Right lobe of liver (tissue), 6 donors: ENCODE measurements around the gene PDGFD. TPM values are rescaled to one million over a fixed set of nuclear protein-coding genes. Genes with fewer than 3 reads are reported as not detected.

Source experiments
- ATAC-seq, 4 donors: fragments of 200-7000 bp; cut with Tn5 transposase; one replicate each; pipeline ENCODE4 v1.9.1; 2020; ENCODE audit warnings: mild to moderate bottlenecking in 4 of 4, moderate library complexity in 4 of 4
- DNase-seq, 3 donors: peaks; one replicate each; pipeline ENCODE4 v3.0.0-alpha.2; 2020
- H3K27ac ChIP-seq, 3 donors: fragments of 200-600 bp; one replicate each; pipeline ENCODE4 v1.8.0; 2022
- H3K27me3 ChIP-seq, 2 donors: fragments of 200-600 bp; one replicate each; pipeline ENCODE4 v1.8.0; 2022
- H3K36me3 ChIP-seq, 4 donors: fragments of 200-600 bp; sonication (generic) in 1 of 4; one replicate each; pipeline versions ENCODE4 v1.5.1 to v1.8.0; 2017 to 2022; ENCODE audit warnings: control low read depth in 1 of 4
- H3K4me1 ChIP-seq, 4 donors: fragments of 200-600 bp; sonication (generic) in 1 of 4; one replicate each; pipeline versions ENCODE4 v1.5.1 to v1.8.0; 2017 to 2022; ENCODE audit warnings: control low read depth in 1 of 4
- H3K4me3 ChIP-seq, 3 donors: fragments of 200-600 bp; one replicate each; pipeline ENCODE4 v1.8.0; 2022
- H3K9me3 ChIP-seq, 4 donors: fragments of 200-600 bp; sonication (generic) in 1 of 4; one replicate each; pipeline versions ENCODE4 v1.5.1 to v1.8.0; 2017 to 2022; ENCODE audit warnings: control low read depth in 1 of 4
- CTCF ChIP-seq, 4 donors: fragments of 200-600 bp in 3 of 4; fragments of 450-650 bp in 1 of 4; IDR thresholded peaks; one replicate each; pipeline versions ENCODE4 v1.5.1 to v1.8.0; 2016 to 2022; ENCODE audit warnings: antibody characterized with exemption in 4 of 4, mild to moderate bottlenecking in 2 of 4
- POLR2A ChIP-seq: fragments of 450-650 bp; IDR thresholded peaks from one replicate; pipeline ENCODE4 v1.6.1; 2017; ENCODE audit warnings: antibody characterized with exemption, mild to moderate bottlenecking
- WGBS: methylation state at CpG from one replicate; pipeline ENCODE4 v1.1.6; 2018; ENCODE audit warnings: low coverage, low lambda C conversion rate; ENCODE audit not compliant: insufficient coverage; ENCODE audit errors: missing lambda C conversion rate; 5-methylcytosine and 5-hydroxymethylcytosine counted together
- intact Hi-C, 2 donors: fragments of 100-400 bp; cut with DNase I; formaldehyde crosslinking; loops; one replicate each; pipeline versions ENCODE4 v1.11.2 to v1.14.1; 2022
- total RNA-seq, 6 experiments: library from RNA; depleted of rRNA in 2 of 6; stranded (reverse); fragments of >200 nt in 2 of 6; fragmentation: NEBNext Ultra II Directional in 3 of 6; extraction: Animal tissue kit (Norgen Biotek cat#: 25700) in 3 of 6; gene quantifications; one replicate each; pipeline versions ENCODE4 v1.1.0 to v1.2.4, GENCODE V29; 2016 to 2023
- donor health status: DM: no; HTN: yes; CAD: no.
- donor health status: DM: no; HTN: no; CAD: no.
- donor health status: DM: no; HTN: no; CAD: no.
- donor health status: DM: no; HTN: yes; CAD: no.
- donor health status: DM: no; HTN: yes; CAD: no.

Gene PDGFD
- total RNA-seq, 6 experiments from 2014 or later, result 0.84 to 1.6 (median 1.1) TPM

GRCh38 chr11:104127828-104128227 is 36.1 kb downstream of the PDGFD start:
- WGBS, result 65% methylated on average over 2 of the region's 2 CpGs
- no peak for ATAC-seq
- H3K9me3 ChIP-seq, result no peaks in the 10 kb centered on the region
- no peaks in the 10 kb centered on the region for H3K27me3 ChIP-seq
- no peak overlapping the region for H3K4me3 ChIP-seq
- DNase-seq, result no peak
- intact Hi-C loops, result no loop called here
- no peaks in the 10 kb centered on the region for H3K4me1 ChIP-seq
- H3K27ac ChIP-seq, result no peak overlapping the region
- TF ChIP-seq CTCF (IDR thresholded peaks at IDR 0.05), result no peak
- TF ChIP-seq POLR2A, result no peak
- no peaks in the 10 kb centered on the region for H3K36me3 ChIP-seq

GRCh38 chr11:104126464-104126863 is 37.5 kb downstream of the PDGFD start:
- no peak for DNase-seq
- no peak for ATAC-seq
- no peak for TF ChIP-seq CTCF (IDR thresholded peaks at IDR 0.05)
- TF ChIP-seq POLR2A, result no peak
- Histone ChIP-seq H3K36me3 (no peaks in the 10 kb centered on the region), H3K27me3 (no peaks in the 10 kb centered on the region), H3K4me1 (no peaks in the 10 kb centered on the region), H3K4me3 (no peak overlapping the region), H3K9me3 (no peaks in the 10 kb centered on the region), H3K27ac (no peak overlapping the region)
- intact Hi-C loops, result no loop called here
- WGBS, result 38% methylated on average over 1 of the region's 1 CpG

GRCh38 chr11:104124979-104125378 is 39.0 kb downstream of the PDGFD start:
- TF ChIP-seq CTCF (IDR thresholded peaks at IDR 0.05) (no peak), POLR2A (no peak)
- no peaks in the 10 kb centered on the region for H3K9me3 ChIP-seq
- H3K27me3 ChIP-seq, result no peaks in the 10 kb centered on the region
- H3K4me3 ChIP-seq, result no peak overlapping the region
- intact Hi-C loops, result no loop called here
- H3K36me3 ChIP-seq, result no peaks in the 10 kb centered on the region
- H3K27ac ChIP-seq, result no peak overlapping the region
- WGBS, result 86% methylated on average over 1 of the region's 1 CpG
- ATAC-seq, result no peak
- no peak for DNase-seq
- no peaks in the 10 kb centered on the region for H3K4me1 ChIP-seq

- WGBS, result 25% methylated on average over 2 of the region's 2 CpGs
- H3K36me3 ChIP-seq, result no peaks in the 10 kb centered on the region
- H3K9me3 ChIP-seq, result no peaks in the 10 kb centered on the region
- H3K4me3 ChIP-seq, result no peak overlapping the region
- ATAC-seq (no peak), DNase-seq (no peak)
- intact Hi-C loops, result no loop called here
- TF ChIP-seq POLR2A (no peak), CTCF (IDR thresholded peaks at IDR 0.05) (no peak)
- no peak overlapping the region for H3K27ac ChIP-seq
- no peaks in the 10 kb centered on the region for H3K27me3 ChIP-seq
- H3K4me1 ChIP-seq, result no peaks in the 10 kb centered on the region
These were observed 41.1 kb downstream of the PDGFD start for GRCh38 chr11:104122836-104123235.

- no peak for TF ChIP-seq CTCF (IDR thresholded peaks at IDR 0.05)
- no peak for TF ChIP-seq POLR2A
- H3K4me3 ChIP-seq, result no peak overlapping the region
- no peak for DNase-seq
- no peak for ATAC-seq
- no peaks in the 10 kb centered on the region for H3K27me3 ChIP-seq
- no peak overlapping the region for H3K27ac ChIP-seq
- intact Hi-C loops, result no loop called here
- no peaks in the 10 kb centered on the region for H3K36me3 ChIP-seq
- no peaks in the 10 kb centered on the region for H3K4me1 ChIP-seq
- no peaks in the 10 kb centered on the region for H3K9me3 ChIP-seq
These were observed 41.8 kb downstream of the PDGFD start for GRCh38 chr11:104122011-104122635.
